ENCODE measurements around the gene TDRD9.

DNA sequence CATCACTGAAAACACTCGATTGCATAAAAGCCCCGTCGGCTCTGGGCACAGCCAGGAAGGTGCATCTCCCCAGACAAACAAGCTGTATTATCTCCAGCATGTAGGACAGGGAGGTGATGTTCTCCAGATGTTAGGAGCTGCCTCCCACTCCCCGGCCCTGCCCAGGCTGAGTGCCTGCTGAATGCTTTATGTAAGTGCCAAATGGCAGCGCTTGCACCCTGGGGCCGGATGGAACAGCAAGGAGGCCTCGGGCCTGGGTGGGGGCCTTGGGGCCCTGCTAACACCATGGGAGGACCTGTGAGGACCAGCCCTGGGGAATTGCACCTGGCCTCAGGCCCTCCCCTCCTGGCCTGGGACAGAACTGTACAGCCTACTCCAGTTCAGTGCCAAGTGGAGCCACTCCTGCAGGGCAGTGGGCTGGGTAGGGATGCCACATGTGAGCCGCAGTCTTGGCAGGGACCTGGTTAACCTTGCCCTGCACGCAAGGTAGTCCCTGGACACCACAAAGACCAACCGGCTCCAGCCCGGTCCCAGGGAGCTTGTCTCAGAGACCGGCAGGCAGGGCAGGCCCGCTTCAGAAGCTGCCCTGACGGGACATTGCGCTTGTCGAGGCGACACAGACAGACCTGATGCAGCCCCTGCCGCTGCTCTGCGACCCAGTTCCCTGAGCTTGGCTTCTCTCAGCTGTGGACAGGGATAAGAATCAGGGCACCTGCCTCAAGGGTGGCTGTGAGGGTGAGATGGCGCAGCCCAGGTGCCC lies 45.6 kb upstream of the TDRD9 start:
- TF ChIP-seq, protein P1, sequence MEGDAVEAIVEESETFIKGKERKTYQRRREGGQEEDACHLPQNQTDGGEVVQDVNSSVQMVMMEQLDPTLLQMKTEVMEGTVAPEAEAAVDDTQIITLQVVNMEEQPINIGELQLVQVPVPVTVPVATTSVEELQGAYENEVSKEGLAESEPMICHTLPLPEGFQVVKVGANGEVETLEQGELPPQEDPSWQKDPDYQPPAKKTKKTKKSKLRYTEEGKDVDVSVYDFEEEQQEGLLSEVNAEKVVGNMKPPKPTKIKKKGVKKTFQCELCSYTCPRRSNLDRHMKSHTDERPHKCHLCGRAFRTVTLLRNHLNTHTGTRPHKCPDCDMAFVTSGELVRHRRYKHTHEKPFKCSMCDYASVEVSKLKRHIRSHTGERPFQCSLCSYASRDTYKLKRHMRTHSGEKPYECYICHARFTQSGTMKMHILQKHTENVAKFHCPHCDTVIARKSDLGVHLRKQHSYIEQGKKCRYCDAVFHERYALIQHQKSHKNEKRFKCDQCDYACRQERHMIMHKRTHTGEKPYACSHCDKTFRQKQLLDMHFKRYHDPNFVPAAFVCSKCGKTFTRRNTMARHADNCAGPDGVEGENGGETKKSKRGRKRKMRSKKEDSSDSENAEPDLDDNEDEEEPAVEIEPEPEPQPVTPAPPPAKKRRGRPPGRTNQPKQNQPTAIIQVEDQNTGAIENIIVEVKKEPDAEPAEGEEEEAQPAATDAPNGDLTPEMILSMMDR (conservative IDR thresholded peaks at IDR 0.05; ENCODE audit: low read depth, low read length), result no peak
- no peak for TF ChIP-seq EZH2 (IDR thresholded peaks at IDR 0.05; ENCODE audit: borderline replicate concordance, low read depth, low read length, poor library complexity, severe bottlenecking)
